Activated CD4-positive, alpha-beta T cell treated with anti-CD3 and anti-CD28 coated beads, Interleukin-2, amount 50 U/mL, for 4 hours (primary cell): ENCODE results near the gene NOX4.
"Not testable (repeated sequence)": the region's sequence is repeated elsewhere in the genome, so short reads cannot be mapped to it uniquely, and the experiment has no call there.

Experiments used
- DNase-seq, 2 experiments: peaks; one replicate each; pipeline ENCODE4 v3.0.0-alpha.2; 2020

The NOX4 gene

DNA sequence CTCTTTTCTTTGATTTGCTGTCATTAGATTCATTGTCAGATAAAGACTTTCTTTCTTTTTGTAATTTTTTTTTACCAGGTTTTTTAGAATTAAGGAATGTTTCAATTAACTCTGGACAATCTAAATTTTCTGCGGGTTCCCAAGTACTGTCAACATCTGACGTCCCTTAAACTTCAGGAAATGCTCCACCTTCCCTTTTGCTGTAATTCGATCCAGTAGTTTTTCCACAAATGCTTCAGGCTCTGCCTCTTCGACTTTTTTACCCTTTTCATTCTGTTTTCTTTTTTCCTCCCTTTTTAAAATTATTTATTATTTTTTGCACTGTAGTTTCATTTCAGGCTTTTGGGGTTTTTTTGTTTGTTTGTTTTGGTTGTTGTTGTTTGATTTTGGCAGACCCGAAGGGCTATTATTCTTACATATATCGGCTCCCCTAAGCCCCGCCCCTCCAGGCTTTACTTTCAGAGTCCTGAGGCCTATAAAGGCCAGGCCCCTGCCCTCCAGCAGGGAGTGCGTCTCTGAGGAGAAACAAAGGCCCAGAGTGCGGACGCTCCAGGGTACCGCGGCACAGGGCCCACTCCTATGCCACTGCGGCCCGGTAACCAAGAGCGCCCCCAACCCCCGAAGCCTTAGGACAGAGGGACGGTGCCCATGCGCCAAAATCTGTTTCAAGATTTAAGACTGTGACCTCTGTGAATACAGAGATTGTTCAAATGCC is 197.1 kb downstream of the NOX4 start:
- DNase-seq, result no peak

DNA sequence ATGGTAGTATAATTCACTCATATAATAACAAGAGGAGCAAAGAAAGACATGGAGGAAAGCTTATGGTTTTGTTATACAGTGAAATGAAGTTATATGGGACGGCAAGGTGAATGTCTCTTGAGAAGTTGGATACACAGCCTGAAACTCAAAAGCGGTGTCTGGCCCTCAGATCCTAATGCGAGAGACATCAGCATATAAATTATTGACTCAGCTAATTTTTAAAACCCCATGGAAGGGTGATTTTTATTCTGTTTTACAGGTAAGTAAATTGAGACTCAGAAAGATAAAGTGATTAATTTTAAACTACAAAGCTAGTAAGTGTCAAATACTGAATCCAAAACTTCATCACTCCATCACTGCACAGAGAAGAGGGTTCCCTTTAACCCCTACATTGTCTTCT is 203.2 kb downstream of the NOX4 start:
- not testable (repeated sequence) for DNase-seq

DNA sequence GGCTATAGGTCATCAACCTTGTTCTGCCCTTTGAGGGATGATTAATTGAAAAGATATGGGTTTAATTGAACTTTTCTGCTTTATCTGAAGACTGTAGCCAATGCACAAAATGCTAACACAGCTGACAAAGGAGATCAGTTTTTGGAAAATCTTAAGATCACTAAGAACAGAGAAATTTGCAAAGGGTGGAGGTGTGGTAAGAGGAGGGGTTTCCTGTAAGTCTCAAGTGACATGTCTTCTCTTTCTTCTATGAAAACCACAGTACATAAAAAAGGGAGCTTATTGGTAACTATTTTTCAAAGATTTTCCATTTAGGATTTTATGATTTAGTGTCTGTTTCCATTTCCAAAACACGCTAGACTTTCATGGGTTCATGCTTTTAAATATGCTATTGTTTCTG is 204.6 kb downstream of the NOX4 start:
- not testable (repeated sequence) for DNase-seq

DNA sequence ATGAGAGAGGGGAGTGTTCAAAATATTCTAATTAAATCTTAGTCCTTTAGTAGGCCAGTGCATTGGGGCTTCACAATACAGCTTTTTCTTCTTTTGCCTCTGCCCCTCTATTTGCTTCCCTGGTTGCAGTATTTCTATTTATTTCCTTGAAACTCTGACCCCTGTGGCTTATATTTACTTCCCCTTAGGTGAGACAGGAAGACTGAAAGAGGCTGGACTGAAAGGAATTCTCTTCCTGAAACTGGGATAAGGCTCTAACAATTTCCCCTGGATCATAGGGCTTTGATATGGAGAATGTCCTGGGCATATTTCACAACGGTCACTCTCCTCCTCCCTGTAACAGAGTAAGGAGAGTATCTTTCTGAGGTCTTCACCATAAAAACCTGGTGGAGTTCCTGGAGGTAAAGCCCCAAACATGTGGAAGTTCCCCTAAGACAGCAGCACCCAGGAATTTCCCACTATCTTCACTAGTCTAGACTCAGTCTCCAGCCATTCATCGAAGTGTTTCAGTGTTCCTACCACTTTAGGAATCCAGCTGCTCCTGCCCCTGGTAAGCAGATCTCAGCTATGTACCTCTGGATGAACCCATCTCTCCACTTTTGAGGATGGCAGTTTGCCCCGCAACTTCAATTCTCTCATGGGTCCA is 210.0 kb downstream of the NOX4 start:
- DNase-seq, result not testable (repeated sequence)

DNA sequence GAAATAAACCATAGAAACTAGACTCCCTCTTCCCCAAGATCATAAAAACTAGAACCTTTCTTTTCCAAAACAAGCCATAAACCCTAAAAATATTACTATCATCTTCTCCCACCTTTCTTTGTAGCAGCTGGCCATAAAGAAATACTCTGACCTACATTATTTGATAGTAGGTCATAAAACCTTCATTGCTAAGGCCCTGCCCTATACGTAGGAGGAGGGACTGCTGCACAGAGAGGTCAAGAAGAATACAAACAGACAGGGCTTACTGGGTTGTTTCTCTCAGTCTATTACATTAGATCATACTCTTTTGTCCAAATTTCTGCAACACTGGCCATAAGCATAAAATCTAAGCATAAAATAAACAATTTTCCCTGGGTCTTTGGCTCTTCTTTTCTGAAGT is 212.0 kb downstream of the NOX4 start:
- no peak for DNase-seq

DNA sequence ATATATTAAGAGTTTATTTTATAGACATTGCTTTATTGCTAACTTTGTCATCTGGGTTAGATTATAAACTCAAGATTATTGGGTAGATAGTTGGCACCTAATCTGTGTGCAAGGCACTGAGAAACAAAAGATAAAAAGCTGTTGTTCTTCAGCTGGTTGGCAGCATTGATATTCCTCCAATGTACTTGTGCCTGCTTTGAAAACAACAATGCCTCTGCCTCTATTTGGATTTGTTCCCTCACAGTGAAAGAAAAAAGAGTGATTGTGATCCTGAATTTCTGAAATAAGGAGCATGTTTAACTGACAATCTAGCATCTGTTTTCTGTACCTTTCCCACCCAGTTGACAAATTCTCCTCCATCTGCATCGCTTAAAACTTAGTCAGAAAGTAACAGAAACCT is 215.2 kb downstream of the NOX4 start:
- no peak for DNase-seq
